ENCODE measurements around the gene CFAP157.

DNA sequence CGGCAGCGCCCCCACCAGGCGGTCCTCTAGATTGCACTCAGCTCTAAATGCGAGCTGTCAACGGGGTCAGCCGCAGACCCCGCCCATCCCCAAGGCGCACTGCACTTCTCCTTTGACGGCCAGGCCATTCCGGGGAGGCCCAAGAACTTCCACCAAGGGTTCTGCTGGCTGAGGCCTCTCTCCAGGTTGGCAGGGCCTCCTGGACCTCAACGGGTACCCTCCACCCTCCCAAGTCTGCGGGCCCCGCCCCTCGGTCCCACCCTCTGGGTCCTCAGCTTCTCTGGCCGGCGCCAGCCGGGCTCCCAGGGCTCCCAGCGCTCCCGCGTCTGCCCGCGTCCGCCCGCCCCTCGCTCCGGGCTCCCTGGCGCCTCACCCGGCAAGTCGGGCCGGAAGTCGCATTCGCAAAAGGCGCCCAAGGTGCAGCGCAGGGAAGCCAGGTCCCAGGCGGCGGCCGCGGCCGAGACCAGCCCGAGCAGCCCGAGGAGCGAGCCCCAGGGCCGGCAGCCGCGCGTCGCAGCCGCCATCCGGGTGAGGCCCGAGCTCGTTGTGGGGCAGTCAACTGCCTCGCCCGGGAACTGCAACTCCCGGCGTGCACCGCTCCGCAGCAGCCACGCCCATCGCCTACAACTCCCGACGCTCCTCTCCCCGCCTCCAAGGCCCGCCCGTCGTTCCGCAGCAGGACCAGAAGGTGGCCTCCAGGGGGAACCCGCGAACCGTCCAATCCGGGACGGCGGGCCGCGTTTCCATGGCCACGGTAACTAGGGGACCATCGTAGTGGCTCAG is 28.1 kb downstream of the CFAP157 start, which contains the start of gene TOR2A:
- TF ChIP-seq GATA3 (IDR thresholded peaks at IDR 0.05; ENCODE audit: low read depth, low read length) (no peak), GATA2 (IDR thresholded peaks at IDR 0.05; ENCODE audit: low read depth, low read length) (no peak)
